ENCODE data around the gene TRIM2. TPM values are rescaled to one million over a fixed set of nuclear protein-coding genes. Genes with fewer than 3 reads are reported as not detected.

Gene TRIM2
- total and polyA plus RNA-seq, 2 experiments from 2014 or later = 22.0 to 61.5 TPM

GRCh38 chr4:153267890-153268289 lies 63.6 kb downstream of the TRIM2 start:
- Histone ChIP-seq H4K20me1 (replicated peaks; ENCODE audit: insufficient read depth) (no peaks in the 10 kb centered on the region), H3K4me1 (ENCODE audit: insufficient read depth) (peaks cover 31% of the 10 kb centered on the region), H3K79me2 (replicated peaks; ENCODE audit: insufficient read depth) (peaks cover 72% of the 10 kb centered on the region), H3K9me2 (ENCODE audit: insufficient read depth) (no peaks in the 10 kb centered on the region), H3K4me2 (no peak overlapping the region), H3K27me3 (ENCODE audit: insufficient read depth) (no peaks in the 10 kb centered on the region), H3K4me3 (no peak overlapping the region), H3K36me3 (ENCODE audit: insufficient read depth) (no peaks in the 10 kb centered on the region; the same call in 1 of the 2 replicates), H3K27ac (ENCODE audit: low read depth) (peak overlapping the region; percentile 74), H3F3A (replicated peaks; ENCODE audit: low read depth) (no peaks in the 10 kb centered on the region; the same call in 1 of the 2 replicates), H2AFZ (no peak overlapping the region)
- Mint-ChIP-seq H3K4me1 (peaks cover 42% of the 10 kb centered on the region), H3K36me3 (ENCODE audit: low read depth) (peaks cover 6% of the 10 kb centered on the region; the same call in 2 of the 3 replicates), H3K9me3 (no peaks in the 10 kb centered on the region), H3K4me3 (no peak overlapping the region), H3K27me3 (ENCODE audit: insufficient read depth, low read depth, poor library complexity) (no peaks in the 10 kb centered on the region), H3K27ac (peak overlapping the region; percentile 72)
- ATAC-seq = no peak; the same call in 2 of the 3 replicates
- no peak for DNase-seq (ENCODE audit: low spot score)
- TF ChIP-seq ZNF114 (CRISPR knock-in tag; IDR thresholded peaks at IDR 0.05) = no peak
- TF ChIP-seq JUNB (IDR thresholded peaks at IDR 0.05; ENCODE audit: unreplicated experiment) = no peak
- no peak for TF ChIP-seq ETS1 (IDR thresholded peaks at IDR 0.05)
- no peak for TF ChIP-seq NANOG (IDR thresholded peaks at IDR 0.05; ENCODE audit: borderline replicate concordance)
- TF ChIP-seq EZH2 (IDR thresholded peaks at IDR 0.05; ENCODE audit: low read depth, unreplicated experiment) = no peak
- no peak for TF ChIP-seq ZNF462 (CRISPR knock-in tag; IDR thresholded peaks at IDR 0.05)
- no peak for TF ChIP-seq STAT1 (IDR thresholded peaks at IDR 0.05; ENCODE audit: unreplicated experiment)
- no peak for TF ChIP-seq EZH2phosphoT487 (IDR thresholded peaks at IDR 0.05; ENCODE audit: unreplicated experiment)
- TF ChIP-seq POLR2AphosphoS5 (IDR thresholded peaks at IDR 0.05; ENCODE audit: low read depth) = no peak
- TF ChIP-seq ZNF331 (CRISPR knock-in tag; IDR thresholded peaks at IDR 0.05; ENCODE audit: low read depth) = no peak
- TF ChIP-seq CTCF (conservative IDR thresholded peaks at IDR 0.05; ENCODE audit: low read depth in 2 of 2) = no peak
- no peak for TF ChIP-seq REST (IDR thresholded peaks at IDR 0.05; ENCODE audit: unreplicated experiment)
- TF ChIP-seq CREB1 (CRISPR knock-in tag; IDR thresholded peaks at IDR 0.05; ENCODE audit: low read depth) = no peak
